Fibroblast of skin of right biceps (primary cell): ENCODE measurements around the gene LMO3.

ENCODE experiments used
- DNase-seq: peaks from one replicate; pipeline ENCODE4 v3.0.0-alpha.2; 2013

Gene LMO3

DNA sequence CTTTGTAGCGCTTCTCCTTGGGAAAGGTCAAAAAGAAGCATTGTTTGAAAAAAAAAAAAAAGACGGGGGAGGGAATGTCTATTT lies at the start of gene LMO3:
Gene LMO3, minus strand, starts transcription at position 46 of the 84 bp plus-strand sequence. CDS start 5,302 bp downstream, outside the sequence.
- no peak for DNase-seq

DNA sequence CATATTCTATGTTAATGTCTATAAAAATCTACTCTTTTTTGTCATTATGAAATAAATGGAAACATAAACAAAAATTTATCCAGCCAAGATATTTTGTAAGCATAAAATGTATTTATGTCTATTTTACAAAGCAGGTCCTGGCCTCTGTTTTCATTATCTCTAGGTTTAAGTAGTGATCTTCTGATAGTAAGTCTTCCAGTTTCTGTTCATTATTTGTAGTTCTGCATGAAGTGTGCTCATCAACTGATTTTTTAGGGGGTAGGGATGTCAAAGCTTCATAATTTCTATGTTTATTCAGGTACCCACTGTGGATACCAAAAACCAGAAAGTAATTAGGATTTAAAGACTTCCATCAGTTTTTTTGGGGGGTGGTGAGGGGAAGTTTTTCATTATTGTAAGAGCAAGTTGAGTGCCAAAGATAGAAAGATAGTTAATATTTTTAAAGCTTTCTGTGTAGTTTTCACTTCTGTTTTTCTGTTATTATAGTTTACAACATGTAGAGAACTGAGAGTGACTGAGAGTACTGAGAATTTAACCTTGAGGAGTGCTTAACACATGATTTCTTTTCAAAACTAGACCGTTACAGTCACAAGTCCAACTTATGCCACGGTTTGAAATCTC lies 30.6 kb upstream of the LMO3 start:
- DNase-seq = no peak

DNA sequence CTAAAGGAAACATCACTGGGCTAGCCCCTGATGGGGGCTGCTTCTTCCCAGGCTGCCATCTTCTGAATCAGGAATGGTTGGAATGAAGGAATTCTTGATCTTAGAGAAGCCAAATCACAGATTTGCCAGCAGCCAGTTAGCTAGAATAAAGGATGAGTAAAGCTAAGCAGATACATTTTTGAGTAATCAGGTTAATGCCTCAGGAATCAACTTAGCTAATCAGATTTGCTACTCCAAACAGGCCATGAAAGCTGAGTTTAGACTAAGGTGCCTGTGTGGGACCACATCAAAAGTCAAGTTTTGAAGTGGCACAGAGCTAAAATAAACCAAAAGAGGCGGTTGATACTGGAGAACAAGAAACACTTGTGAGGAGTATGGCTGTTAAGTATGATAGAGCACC lies 28.8 kb upstream of the LMO3 start:
- no peak for DNase-seq

DNA sequence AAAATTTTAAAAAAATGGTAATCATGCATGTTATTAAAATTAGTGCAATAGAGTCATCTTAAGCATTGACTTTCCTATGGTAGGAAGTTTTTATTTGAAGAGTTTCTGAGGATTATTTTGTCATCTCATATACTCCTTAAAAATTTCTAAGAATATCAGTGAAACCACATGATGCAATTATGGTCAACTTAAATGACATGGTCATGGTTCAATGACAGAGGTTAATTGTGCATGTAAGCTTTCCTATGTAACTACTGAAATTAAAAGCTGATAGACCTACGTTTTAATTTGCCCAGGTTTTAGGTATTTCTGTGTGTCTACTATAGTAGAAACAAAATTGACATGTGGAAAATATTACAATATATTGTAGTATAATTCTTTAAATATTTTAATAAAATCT lies 21.0 kb upstream of the LMO3 start:
- DNase-seq = no peak

DNA sequence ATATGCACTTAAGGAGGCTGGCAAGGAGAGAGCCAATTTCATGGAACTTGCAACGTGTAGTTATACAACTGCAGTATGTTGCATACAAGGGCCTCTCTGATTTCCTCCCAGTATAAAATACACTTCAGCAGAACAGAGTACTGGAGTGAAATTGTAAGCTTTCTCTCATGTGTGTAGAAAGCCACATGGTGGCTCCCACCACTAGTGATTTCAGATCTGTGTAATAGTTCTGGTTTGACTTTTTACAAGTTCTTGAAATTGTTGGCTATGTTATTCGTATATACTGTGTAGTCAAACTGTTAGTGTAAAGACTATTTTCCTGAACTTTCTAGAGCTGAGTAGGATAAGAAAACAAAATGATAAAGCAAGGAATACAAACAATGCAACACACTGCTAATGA lies 16.4 kb upstream of the LMO3 start:
- DNase-seq = no peak

DNA sequence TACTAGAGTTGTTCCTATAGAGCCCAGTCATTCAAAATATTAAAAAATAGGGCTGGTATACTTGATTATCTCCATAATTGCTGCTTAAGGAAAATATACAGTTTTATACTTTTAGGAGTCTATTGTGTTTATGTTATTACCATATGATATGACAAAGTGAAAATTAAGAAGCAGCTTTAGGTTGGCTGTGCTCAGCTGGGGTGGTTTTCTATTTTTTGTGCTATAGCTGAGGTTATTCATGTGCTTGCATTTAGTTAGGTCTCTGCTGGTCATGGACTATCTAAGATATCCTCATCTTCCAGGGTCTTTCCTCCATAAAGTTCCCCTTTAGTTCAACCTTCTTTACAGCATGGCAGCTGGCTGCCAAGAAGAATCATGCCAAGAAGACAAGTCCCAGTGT lies 13.6 kb upstream of the LMO3 start:
- DNase-seq = no peak

DNA sequence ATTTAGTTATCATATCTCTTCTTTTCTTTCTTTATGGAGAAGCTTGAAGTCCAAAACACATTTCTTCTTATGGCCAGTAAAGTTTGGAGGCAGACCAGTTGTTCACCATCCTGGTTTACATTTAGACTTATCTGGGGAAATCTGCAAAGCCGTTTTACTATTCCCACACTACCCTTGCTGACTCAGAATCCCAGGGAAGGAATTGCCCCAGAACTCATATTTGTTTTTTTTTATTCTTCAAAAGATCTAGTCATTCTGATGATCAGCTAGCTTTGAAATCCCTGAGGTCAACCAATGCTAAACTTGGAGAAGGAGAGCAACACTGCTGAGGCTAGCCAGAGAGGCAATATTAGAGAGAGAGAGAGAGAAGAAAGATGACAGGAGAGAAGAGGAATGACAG lies 12.3 kb upstream of the LMO3 start:
- DNase-seq = no peak

DNA sequence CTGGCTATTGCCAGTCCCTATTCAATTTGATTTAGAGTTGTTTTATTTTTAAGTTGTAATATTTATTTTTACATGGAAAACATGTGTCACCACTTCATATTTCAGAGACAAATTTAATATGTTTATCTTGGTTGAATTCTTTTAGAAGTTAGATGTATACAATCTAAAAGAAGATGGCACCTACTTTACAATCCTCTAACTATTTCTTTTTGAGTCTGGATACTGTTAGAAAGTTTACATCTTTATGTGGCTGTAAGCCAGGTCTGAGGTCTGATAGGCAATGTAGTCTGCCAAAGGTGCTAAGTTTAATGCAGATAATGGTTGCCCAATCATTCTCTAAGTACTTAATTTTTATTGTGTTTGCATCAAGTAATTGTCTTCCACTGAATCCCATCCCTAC lies 7.2 kb upstream of the LMO3 start:
- no peak for DNase-seq

DNA sequence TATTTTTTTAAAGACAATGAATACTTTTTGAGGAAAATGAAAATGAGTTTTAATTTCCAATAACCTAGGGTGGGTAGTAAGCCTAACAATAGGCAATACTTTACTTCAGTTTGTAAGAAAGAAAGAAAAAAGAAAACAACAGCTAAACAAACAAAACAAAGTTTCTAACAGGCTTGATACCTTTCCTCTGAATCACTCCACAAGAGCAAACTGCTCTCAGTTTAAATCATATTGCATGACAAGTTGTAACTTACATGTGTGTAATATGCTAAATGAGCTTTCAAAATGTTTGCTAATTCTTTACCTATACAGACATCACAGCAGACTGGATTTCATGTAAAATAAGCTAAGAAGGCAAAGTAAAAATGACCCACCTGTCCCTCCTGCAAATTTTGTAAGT lies 6.7 kb upstream of the LMO3 start:
- no peak for DNase-seq

DNA sequence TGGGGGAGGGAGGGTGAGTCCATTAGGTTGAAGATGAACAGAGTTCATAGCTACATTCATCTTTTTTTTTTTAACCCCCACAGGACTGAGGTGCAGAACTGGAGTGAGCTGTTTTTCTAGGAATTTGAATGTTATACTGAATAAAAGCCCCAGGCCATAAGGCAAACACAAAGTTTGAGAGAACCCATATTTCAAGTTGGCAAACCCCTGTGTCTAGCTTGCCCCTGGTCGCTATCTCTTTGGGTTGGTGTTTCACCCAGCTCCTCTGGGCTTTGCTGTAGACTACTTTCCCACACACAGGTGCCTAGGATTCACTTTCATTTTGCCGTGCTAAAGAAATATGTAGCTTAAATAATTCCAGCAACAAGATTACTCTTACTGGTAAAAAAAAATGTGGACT lies 5.2 kb upstream of the LMO3 start:
- no peak for DNase-seq

DNA sequence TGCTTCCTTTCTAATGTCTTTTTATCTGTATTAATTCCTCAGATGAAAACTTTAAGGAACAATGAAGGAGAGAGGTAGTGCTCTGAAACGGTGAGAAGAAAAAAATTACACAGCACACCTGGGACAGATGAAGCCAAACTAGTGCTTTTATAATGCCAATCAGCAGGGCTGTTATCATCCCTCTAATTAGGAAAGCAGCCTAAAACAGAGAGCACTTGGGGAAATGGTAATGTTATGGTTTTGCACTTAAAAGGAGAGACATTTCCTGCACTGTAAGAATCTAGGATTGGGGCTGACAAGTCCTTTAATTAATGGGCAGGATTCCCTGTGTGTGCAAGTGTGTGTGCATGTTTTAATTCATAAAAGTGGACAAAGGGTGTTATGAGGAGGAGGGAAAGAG lies 4.8 kb upstream of the LMO3 start:
- no peak for DNase-seq

DNA sequence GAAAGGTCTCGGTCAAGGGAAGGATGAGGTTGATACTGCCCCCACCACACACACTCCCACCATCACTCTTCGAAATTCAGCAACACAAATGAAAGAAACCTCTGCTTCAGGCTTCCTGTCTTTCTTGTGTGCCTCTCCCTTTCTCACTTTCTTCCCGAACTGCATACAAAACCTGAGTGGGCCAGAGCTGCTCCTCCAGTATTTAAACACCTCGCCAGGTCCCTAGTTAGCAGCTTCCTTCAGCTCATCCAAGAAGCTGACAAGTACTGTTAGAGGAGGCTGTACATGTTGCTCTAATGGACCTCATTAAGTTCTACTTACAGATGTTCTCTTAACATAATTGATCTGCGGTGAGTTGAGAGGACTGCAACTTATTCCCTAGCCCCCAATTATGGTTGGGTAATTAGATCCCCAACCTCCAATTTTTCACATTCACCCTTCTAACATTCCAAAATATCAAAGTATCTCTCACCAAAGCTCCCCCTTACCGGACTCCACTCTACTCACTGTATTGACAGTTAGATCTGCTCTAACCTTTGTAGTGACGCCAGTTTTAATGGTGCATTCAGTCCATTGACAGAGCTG lies 4.1 kb upstream of the LMO3 start:
- DNase-seq = no peak

DNA sequence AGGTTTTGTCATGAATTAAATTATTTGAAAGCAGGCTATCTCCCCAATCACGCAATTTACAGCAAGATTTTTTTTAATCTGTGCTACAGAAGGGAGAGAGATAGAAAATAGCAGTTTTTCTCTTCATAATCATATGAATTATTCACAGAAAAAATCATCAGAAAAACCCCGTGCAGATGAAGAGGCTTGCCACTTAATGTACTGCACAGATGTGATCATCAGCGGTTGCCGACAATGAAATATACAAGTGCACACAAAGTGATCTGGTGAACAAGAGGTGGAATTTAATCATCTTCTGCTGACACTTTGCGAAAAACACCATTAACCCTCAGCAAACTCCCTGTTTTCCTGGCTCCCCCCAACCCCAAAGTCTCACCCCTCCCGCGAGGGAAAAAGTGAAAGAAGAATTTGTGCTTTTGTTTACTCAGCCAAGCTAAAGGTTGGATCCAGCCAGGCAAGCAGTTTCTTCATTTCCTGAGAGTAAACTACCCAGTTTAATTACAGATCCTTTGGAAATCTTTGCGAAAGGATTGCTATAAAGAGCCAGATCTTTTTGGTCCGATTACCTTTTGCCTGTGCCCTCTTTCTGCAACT lies 3.1 kb upstream of the LMO3 start:
- DNase-seq = no peak

DNA sequence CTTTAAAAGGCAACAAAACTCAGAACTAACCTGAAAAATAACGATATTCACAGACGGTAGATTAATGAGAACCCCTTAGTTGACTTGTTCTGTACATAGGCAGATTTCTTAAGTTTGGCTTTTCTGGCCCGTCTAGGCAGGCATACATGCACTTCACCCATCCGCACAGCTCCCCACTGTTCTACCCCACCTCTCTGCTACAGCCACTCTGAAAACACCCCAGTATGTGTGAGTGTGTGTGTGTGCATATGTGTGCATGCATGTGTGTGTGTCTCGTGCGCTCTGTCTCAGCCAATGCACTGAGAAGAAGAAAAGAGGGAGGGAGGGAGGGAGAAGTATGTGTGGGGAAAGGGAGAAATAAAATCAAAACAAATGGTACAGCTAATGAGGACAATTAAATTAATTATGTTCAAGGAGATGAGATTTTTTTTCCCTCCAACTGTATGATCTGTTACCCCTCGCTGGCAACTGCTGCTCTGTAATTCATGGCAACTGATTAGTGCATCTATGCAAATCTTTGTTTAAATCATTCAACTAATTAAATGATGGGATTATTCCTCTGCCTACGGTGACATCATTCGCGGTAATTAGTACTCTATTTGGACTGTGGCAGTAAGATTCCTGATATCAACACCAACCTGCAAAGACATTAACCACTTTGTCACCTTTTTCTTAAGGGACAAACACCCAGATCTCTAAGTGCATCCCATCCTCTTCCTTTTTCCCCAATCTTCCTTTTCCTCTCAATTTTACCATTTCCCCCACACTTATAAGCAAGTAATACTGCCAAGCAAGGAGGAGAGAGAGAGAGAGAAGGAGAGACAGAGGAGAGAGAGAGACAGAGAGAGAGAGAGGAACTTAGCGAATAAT lies 2.2 kb upstream of the LMO3 start:
- no peak for DNase-seq

DNA sequence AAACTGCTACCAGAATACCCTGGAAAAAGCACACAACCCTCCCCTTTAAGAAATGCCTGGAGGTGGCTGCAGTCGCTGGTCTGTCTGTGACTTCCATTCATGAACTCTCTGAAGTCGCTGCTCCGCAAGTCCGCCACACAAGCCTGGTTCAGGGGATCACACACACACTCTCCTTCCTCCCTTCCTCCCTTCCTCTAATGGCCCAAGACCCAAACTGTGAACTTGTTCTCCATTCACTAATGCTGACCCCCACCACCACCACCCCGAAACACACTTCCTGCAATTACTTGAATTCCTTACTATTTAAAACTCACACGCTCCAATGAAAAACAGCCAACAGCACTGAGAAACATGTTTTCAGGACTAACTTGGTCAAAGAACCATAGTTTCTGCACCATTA lies 1.0 kb upstream of the LMO3 start:
- no peak for DNase-seq

DNA sequence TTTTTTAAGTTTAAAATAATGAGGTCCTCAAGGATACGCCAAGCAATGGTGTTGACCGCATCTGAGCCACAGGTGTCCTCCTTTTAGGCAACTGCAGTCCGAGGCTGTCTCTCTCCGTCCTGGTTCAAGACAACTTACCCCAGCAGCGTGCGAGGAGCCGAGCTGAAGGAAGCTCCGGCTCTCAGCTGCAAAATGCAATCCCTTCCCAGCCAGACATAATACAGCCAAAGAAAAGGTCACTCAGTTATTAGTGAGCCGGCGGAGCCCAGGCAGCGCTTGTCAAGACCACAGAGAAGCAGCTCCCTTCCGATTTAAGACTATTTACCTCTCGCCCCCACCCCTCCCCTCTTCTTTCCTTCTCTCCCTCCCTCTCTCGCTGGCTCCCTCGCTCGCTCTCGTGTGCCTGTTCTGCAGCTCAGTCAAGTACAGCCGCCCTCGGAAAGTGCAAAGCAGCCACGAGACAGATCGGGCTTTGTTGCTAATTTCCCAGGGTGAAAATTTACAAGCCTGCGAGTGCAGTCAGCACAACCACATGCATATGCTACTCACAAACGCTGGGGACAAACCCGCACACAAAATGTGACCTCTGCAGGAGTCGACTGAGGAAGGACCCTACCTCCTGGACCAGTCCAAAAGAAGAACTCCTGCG lies 363 bp upstream of the LMO3 start:
- peak; percentile 6 for DNase-seq

DNA sequence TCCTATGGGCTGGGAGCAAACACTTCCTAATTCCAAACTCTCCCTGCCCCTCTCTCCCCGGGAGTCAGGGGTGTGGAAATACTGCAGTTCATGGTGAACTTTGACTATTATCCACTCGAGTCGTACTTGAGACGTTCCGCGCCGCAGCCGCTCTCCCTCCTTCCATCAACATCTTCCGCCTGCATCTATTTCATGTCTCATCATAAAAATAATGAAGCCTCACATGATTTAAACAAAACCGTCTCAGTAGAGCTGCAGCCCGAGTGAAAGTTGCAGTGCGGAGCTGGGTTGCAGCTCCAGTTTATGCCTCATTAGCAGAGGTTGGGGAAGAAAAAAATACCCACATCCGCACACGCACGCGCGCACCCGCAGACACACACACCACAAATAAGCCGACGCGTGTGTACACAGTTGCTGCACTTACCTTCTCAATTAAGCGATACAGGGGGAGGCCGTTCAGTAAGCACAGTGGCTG lies 283 bp downstream of the LMO3 start:
- DNase-seq = peak; percentile 9

DNA sequence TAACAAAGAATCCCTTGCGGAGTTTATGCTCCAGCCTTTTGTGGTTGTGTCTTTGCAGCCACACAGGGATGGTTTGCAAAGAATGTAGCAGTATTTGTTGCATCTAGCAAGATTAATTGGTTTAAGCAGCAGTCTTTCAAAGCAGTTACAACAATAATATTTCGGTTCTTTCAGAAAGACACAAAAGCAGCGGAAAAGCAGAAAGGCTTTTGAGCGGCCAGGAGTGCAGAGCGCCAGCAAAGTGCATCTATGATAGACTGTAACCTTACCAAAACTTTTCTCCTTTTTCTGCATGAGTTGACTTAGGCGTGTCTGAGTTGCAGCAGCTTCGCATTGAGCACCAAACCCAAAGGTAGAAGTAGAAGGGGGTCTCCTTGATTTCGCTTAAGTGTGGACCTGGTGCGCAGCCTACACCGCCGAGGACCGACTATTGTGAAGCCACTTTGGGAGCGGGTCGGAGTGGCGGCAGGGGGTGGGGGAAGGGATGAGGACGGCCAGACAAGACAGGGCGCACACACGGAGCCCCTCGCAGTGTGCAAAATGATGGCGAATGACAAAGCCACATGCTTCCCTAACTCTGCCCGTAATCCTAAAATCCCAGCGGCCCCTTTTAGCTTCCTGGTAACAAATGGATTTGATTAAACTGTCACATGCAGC lies 1.2 kb downstream of the LMO3 start:
- DNase-seq = no peak

DNA sequence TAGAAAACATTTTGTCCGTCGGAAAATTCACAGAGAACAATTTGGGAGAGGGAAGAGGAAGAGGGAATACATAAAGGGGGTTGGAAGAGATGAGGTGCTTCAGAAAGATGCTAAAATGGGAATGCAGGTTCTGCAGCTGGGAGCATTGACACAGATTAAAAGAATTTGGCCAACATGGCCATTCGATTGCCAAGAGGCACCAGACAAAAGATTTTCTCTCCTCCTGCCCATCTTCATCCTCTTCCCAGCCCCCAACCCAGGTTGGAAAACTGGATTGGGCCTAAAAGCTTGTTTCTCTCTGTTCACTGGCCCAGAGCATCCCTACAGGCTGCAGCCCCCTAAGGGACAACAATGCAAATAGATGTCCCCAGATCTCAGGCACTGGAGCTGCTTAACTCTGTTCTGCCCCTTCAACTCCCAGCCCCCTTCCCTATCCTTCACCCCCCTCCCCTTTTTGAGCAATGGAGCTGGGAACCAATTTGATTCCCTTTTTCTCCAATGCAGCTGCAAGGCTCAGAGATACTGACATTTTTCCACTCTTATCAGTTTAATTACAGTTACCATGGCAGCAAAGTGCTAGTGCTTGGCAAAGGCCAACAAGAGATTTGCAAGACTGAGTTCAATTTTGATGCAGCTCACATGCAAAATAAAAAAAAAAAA lies 1.9 kb downstream of the LMO3 start:
- DNase-seq = no peak

DNA sequence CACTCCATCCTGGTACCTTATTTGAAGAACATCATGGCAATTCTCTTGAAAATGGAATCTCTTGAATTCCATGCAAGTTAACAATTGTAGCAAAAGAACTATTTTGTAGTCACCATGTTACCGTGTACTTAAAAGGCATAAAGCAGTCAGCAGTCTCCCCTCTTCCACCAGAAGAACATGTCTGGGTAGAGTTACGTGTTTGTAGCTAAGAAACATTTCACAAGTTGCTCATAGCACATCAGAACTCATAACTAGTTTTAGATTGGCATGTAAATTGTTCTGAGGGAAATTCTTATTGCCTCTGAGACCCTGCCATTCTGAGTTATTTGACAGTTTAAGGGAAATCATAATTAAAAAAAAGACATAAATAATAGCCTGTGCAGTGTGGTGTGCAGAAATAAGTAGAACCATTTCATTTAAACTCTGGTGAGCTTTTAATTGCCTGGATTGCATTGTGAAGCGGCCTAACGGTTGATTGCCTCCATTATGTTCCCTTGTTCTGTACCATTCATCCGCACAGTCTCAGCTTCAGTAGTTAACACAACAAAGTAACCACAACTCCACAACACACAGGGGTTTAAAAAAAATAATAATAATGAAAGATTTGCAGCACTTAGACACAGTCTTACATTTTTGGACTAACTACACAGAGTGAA lies 2.6 kb downstream of the LMO3 start:
- no peak for DNase-seq

DNA sequence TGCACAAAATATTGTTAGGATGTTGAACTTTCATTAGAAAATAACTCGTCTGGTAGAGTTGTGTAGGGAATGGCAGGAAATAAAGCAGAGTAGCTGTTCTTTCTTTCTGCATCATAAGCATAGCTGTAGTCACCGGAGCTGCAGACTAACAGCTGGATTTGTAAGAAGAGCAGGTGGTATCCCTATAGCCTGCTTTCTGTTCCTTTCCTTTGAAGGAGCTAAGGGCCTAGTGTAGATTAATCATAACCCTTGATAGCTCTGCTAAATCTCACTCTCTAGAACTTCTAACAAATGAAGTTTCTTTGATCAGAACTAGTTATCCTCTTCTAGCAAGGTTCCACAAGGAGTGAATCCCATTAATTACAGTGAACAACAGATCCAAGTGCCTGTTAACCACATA lies 3.5 kb downstream of the LMO3 start:
- no peak for DNase-seq

DNA sequence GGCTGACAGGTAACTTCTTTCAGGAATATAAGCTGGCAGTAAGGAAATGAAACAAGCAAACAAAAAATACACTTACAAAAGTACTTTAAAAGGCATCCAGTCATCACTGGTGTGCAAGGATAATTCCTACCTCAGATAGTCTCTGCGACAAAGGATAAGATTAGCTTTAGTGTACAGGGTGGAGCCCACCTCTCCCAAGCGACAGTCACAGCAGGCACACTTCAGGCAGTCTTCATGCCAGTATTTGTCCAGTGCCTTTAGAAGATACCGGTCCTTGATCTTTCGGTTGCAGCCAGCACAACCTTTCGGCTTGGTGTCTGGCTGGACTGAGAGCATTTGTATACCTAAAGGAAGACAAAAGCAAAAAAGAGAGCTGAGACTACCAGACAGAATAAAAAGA lies 5.4 kb downstream of the LMO3 start:
- no peak for DNase-seq
